ENCODE measurements around the gene BEND6.
"Not testable (repeated sequence)": the region's sequence is repeated elsewhere in the genome, so short reads cannot be mapped to it uniquely, and the experiment has no call there.

BEND6 gene

DNA sequence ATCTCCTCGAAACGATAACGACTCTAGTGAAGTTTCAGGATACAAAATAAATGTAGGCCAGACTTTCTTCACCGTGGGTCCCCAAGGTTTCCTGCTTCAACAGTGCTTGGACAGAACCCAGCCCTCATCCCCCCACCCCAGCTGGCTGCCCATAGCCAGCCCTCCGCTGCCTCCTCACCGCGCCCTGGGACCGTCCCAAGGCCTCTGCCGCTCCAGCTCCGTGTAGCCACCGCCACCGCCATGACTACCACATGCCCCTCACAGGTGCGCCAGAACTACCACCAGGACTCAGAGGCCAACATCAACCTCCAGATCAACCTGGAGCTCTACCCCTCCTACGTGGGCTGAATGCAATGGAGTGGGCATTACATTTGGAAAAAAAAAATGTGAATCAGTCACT lies 49.4 kb downstream of the BEND6 start:
- in situ Hi-C loops (cut with HindIII; ENCODE audit: low sequenced_read_pairs): no loop called here
- TF ChIP-seq, protein P1, sequence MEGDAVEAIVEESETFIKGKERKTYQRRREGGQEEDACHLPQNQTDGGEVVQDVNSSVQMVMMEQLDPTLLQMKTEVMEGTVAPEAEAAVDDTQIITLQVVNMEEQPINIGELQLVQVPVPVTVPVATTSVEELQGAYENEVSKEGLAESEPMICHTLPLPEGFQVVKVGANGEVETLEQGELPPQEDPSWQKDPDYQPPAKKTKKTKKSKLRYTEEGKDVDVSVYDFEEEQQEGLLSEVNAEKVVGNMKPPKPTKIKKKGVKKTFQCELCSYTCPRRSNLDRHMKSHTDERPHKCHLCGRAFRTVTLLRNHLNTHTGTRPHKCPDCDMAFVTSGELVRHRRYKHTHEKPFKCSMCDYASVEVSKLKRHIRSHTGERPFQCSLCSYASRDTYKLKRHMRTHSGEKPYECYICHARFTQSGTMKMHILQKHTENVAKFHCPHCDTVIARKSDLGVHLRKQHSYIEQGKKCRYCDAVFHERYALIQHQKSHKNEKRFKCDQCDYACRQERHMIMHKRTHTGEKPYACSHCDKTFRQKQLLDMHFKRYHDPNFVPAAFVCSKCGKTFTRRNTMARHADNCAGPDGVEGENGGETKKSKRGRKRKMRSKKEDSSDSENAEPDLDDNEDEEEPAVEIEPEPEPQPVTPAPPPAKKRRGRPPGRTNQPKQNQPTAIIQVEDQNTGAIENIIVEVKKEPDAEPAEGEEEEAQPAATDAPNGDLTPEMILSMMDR (IDR thresholded peaks at IDR 0.05; ENCODE audit: low read depth, low read length): no peak
- DNase-seq (ENCODE audit: low read depth, low spot score): no peak
- H3K4me3 ChIP-seq (ENCODE audit: low read depth, low read length): no peak overlapping the region

DNA sequence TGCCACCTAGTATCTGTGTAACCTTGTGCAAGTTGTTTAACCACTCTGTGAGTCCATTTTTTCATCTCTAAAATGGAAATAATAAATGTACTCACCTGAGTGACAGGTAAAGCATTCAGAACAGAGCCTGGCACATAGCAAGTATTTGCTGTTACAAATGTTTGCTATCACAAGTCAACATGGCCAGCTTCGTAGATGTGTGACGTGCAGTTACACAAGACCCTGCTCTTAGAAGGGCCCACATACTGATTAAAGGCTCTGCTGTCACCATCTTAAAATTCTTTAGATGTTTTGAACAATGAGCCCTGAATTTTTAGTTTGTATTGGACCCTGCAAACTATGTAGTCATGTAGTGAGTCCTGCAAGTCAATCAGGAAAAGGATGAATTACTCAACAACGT lies 51.2 kb downstream of the BEND6 start:
- TF ChIP-seq, protein P1 (IDR thresholded peaks at IDR 0.05; ENCODE audit: low read depth, low read length): no peak
- no peak overlapping the region for H3K4me3 ChIP-seq (ENCODE audit: low read depth, low read length)
- DNase-seq (ENCODE audit: low read depth, low spot score): no peak
- in situ Hi-C loops (cut with HindIII; ENCODE audit: low sequenced_read_pairs): no loop called here

DNA sequence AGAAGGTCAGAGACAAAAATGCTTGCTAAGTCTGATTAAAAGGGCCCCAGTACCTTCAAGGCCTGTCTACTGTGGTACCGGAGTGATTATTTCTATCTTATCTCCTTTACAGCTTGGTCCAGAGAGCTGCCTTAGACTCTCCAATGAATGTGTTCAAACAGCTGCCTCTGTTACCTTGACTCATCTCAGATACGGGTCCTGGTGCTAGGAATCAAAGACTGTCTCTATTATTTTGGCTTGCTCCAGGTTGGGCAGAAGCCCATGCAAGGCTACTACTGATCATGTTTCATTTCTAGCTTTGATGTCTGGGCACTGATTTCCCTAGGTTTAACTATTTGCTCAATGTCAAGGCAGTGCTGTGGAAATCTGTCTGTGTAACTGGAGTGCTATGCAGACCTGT lies 53.2 kb downstream of the BEND6 start:
- DNase-seq (ENCODE audit: low read depth, low spot score); in situ Hi-C loops (cut with HindIII; ENCODE audit: low sequenced_read_pairs); H3K4me3 ChIP-seq (ENCODE audit: low read depth, low read length): not testable (repeated sequence)

DNA sequence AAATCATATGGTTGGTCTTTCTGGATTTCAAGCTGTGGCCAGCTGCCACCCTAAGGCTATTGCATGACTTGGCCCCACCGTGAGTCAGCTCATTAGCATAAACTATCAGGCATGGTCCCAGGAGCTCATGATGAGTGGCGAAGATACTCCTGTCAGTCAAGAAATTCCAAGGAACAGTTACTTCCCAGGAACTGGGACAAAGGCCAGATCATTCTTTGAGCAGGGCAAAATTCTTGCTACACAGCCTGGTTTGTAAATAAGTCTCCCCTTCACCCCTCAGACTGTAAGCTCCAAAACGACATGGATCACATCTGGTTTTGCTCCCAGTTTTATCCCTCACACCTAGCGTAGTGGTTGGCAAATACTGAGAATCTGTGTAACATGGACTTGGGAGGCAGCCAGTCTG lies 58.6 kb downstream of the BEND6 start:
- no peak overlapping the region for H3K4me3 ChIP-seq (ENCODE audit: low read depth, low read length)
- DNase-seq (ENCODE audit: low read depth, low spot score): peak; percentile 62
- in situ Hi-C loops (cut with HindIII; ENCODE audit: low sequenced_read_pairs): no loop called here
- TF ChIP-seq, protein P1 (IDR thresholded peaks at IDR 0.05; ENCODE audit: low read depth, low read length): no peak

DNA sequence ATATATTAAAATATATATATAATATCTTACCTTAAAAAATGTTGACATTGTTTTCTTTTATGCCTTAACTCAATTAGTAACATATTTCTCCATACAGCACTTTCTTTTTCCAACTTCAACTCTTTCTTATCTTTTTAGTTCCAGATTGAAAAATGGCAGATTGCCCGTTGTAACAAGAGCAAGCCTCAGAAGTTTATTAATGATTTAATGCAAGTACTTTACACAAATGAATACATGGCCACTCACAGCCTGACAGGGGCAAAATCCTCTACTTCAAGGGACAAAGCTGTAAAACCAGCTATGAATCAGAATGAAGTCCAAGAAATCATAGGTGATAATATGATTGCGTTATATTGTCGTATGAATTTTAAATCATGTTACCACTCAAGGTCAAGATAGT lies 62.2 kb downstream of the BEND6 start:
- no peak overlapping the region for H3K4me3 ChIP-seq (ENCODE audit: low read depth, low read length)
- in situ Hi-C loops (cut with HindIII; ENCODE audit: low sequenced_read_pairs): no loop called here
- TF ChIP-seq, protein P1 (IDR thresholded peaks at IDR 0.05; ENCODE audit: low read depth, low read length): no peak
- DNase-seq (ENCODE audit: low read depth, low spot score): no peak

DNA sequence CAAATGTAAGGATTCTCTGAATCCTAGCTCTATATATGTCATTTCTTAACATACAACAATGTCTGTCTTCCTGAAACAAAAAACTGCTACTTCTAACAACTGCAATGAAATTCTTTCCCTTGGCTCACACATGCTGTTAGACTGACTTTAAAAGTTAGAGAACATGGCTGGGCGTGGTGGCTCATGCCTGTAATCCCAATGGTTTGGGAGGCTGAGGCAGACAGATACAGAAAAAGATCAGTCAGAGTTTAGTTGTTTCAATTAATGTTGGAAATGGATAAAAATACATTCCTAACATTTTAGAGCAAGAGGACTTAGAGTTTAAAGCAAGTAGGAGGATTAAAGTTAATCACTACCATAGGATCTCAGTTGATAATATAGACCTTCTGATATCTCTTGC lies 62.9 kb downstream of the BEND6 start:
- TF ChIP-seq, protein P1 (IDR thresholded peaks at IDR 0.05; ENCODE audit: low read depth, low read length): no peak
- H3K4me3 ChIP-seq (ENCODE audit: low read depth, low read length): no peak overlapping the region
- in situ Hi-C loops (cut with HindIII; ENCODE audit: low sequenced_read_pairs): no loop called here
- DNase-seq (ENCODE audit: low read depth, low spot score): no peak

DNA sequence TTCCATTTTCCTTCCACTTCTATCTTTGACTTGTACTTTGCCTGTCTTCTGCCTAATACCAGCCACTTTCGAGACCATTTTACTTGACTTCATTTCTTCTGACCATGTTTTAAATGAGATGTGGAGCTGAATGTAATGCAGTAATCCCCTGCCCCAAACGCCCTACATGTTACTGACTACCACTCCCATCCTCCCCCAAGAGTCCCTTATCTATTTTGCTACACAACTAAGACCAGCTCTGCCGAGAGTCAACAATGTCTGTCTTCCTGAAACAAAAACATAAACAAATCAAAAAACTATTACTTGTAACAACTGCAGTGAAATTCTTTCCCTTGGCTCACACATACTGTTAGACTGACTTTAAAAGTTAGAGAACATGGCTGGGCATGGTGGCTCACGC lies 64.5 kb downstream of the BEND6 start:
- H3K4me3 ChIP-seq (ENCODE audit: low read depth, low read length): no peak overlapping the region
- in situ Hi-C loops (cut with HindIII; ENCODE audit: low sequenced_read_pairs): no loop called here
- TF ChIP-seq, protein P1 (IDR thresholded peaks at IDR 0.05; ENCODE audit: low read depth, low read length): no peak
- DNase-seq (ENCODE audit: low read depth, low spot score): no peak
